Coronary artery (tissue), 2 donors: ENCODE measurements around the gene SLC35F3.

Source experiments
- DNase-seq: peaks from one replicate; pipeline ENCODE4 v3.0.0-alpha.2; 2017; ENCODE audit warnings: low spot score
- H3K27ac ChIP-seq, 2 donors: fragments of 200-600 bp; sonication (generic); one replicate each; pipeline ENCODE4 v1.5.1; 2016 to 2019
- H3K4me3 ChIP-seq: fragments of 200-600 bp; sonication (generic); 2 replicates; pipeline ENCODE4 v1.5.1; 2016; ENCODE audit warnings: mild to moderate bottlenecking, moderate library complexity
- TF ChIP-seq, protein P1 (sequence below): fragments of 200-600 bp; sonication (generic); IDR thresholded peaks from one replicate; pipeline ENCODE4 v1.5.1; 2019; ENCODE audit warnings: antibody characterized with exemption

Gene SLC35F3

DNA sequence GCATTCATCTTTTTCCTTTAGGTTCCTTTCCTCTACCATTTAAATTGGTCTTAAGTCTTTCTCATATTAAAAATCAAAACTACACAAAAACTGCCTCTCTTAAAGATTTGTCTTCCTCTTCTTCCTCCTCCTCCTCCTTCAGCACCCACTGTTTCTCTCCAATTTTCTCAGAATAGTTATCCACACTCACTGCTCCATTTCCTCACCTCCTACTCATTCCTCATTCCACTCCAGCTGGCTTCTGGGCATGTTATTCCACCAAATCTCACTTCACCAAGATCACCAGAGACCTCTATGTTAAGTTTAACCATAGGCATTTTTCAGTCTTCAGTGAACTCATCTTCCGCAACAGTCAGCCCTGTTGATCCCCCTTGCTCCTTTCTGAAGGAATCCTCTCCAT, 173.7 kb downstream of the SLC35F3 start:
- TF ChIP-seq, protein P1, sequence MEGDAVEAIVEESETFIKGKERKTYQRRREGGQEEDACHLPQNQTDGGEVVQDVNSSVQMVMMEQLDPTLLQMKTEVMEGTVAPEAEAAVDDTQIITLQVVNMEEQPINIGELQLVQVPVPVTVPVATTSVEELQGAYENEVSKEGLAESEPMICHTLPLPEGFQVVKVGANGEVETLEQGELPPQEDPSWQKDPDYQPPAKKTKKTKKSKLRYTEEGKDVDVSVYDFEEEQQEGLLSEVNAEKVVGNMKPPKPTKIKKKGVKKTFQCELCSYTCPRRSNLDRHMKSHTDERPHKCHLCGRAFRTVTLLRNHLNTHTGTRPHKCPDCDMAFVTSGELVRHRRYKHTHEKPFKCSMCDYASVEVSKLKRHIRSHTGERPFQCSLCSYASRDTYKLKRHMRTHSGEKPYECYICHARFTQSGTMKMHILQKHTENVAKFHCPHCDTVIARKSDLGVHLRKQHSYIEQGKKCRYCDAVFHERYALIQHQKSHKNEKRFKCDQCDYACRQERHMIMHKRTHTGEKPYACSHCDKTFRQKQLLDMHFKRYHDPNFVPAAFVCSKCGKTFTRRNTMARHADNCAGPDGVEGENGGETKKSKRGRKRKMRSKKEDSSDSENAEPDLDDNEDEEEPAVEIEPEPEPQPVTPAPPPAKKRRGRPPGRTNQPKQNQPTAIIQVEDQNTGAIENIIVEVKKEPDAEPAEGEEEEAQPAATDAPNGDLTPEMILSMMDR, result no peak
- Histone ChIP-seq H3K27ac (no peak overlapping the region), H3K4me3 (no peak overlapping the region)
- DNase-seq, result no peak

DNA sequence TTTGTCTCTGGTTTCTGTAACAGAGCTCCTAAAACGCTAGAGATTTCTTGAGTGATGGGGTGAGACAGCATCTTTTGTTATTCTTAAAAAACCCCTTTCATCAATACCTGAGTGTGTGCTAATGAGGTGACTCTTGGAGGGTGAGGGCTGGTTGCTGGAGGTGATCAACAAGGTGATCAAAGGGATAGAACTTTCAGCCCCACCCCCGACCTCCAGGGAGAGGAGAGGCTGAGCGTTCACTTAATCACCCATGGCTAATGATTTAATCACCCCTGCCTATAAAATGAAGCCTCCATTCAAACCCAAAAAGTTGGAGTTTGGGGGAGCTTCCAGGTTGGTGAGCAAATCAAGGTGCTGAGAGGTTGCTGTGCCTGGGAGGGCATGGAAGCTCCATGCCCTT, 175.4 kb downstream of the SLC35F3 start:
- H3K27ac ChIP-seq, result no peak overlapping the region
- H3K4me3 ChIP-seq, result no peak overlapping the region
- TF ChIP-seq, protein P1, result no peak
- no peak for DNase-seq

DNA sequence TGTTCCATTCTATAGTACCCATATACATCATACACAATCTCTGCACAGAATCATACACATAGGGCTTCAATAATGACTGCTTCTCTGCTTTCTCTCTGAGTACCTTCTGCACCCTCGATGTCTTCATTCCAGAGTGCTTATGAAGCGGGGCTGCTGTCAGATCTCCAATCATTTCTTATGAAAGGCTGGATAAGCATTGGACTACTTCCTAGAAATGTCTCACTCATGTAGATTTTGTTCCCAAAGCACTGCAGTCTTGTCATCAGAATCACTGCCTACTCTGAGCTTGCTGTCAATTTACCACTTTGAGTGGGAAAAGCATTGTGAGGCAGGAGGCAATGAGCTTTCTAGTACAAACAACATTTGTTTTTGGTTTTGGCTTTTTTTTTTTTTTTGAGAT, 179.0 kb downstream of the SLC35F3 start:
- DNase-seq, result no peak

DNA sequence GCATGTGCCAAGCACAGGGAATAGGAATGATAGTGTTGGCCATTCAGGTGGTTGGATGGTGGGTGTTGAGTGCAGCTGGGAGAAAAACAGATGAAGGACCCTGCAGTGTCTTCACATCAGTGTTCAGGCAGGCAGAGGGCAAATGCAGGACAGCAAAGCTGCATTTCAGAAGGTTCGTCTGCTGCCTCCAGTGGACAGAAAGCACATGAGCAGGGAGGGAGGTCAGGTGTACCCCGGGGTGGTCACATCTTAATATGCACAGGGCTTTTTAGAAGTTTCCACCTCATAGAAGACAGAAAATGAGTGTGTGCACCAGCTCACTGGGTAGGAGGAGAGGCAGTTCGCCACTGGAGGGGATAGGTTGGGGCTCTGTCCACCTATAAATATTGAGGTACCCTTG, 184.9 kb downstream of the SLC35F3 start:
- DNase-seq, result no peak
- TF ChIP-seq, protein P1, result no peak
- H3K27ac ChIP-seq, result no peak overlapping the region
- H3K4me3 ChIP-seq, result no peak overlapping the region

More for the DNA sequence above, 179.0 kb downstream of the SLC35F3 start:
- Histone ChIP-seq H3K4me3 (no peak overlapping the region), H3K27ac (no peak overlapping the region)
- TF ChIP-seq, protein P1, result no peak

DNA sequence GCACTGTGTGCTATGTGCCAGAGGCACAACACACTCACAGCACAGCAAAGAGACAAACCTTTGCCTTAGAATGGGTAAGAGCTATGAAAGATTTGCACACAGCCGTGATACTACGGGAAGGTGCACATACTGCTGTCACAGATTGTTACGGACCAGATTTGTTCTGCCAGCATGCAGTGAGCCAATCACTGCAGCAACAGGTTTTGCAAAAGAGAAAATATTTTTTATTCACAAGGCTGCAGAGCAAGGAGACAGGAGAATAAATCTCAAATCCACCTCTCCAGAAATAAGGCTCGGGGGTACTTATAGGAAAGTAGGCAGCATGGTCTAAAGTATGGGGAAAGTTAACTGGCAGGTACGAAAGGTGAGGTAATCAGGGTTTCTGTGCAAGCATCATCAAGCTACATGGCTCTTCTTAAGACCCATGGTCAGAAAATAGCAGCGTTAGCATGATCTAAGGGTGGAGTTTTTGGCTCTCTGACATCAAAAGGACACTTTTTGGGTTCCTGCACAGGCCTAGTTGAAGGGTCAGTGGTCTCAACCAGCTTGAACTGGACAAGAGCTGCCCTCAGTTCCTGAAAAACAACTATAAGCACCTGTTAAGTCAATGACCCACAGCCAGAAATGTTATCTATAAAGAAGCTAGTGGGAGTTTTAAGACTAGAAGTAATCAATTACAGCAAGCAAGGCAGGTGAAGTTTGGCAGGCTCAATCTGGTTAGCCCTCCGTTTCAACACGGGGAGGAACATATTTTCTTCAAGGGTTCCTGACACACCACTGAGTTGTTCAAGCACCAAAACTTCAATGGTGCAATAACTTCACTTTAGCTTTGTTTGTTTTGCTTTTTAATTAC, 186.0 kb downstream of the SLC35F3 start:
- TF ChIP-seq, protein P1, result no peak
- Histone ChIP-seq H3K4me3 (no peak overlapping the region), H3K27ac (no peak overlapping the region)
- DNase-seq, result no peak

DNA sequence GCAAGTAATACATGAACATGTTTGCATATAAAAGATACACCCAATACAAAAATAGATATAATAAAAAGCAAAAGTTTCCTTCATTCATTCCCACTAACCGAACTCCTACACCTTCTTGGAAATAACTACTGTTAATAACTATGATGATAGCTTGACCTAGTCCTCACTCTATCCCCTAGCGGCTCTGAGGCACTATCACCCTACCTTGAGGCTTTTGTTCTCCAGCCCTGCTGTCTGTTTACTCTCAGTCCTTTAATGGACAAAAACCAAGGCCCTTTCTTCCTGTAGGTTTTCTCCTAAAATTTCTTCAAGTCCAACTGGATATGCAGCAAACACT, 186.6 kb downstream of the SLC35F3 start:
- Histone ChIP-seq H3K27ac (no peak overlapping the region), H3K4me3 (no peak overlapping the region)
- TF ChIP-seq, protein P1, result no peak
- DNase-seq, result no peak

DNA sequence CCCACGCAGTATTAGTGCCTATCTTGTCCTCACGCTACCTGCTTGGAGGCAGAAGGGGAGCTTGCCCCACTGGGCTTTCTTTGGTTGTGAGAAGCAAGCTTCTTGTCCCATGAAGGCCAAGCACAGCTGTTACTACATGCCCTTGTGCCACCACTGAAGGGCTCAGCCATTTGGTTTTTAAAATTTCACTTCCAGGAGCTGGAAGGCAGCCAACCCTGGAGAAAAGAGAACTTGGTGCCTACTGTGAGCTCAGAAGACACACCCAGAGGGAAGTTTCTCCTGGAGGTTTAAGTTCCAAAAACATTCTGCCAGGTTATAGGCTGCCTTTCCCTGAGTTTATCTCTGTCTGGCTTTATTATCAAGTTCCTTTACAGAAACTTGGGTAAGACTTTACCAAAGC, 187.4 kb downstream of the SLC35F3 start:
- Histone ChIP-seq H3K4me3 (no peak overlapping the region), H3K27ac (no peak overlapping the region)
- TF ChIP-seq, protein P1, result no peak
- no peak for DNase-seq
